Stimulated activated CD8-positive, alpha-beta memory T cell treated with anti-CD3 and anti-CD28 coated beads, Interleukin-7, amount 100 ng/mL, for 1 hour (primary cell): ENCODE data around the gene KCNH2.

ENCODE experiments used
- DNase-seq, 2 donors: peaks; one replicate each; pipeline ENCODE4 v3.0.0-alpha.2; 2020; ENCODE audit warnings: low read depth in 2 of 2

The KCNH2 gene

GRCh38 chr7:150949564-150949963 is 28.6 kb downstream of the KCNH2 start:
- DNase-seq: no peak

DNA sequence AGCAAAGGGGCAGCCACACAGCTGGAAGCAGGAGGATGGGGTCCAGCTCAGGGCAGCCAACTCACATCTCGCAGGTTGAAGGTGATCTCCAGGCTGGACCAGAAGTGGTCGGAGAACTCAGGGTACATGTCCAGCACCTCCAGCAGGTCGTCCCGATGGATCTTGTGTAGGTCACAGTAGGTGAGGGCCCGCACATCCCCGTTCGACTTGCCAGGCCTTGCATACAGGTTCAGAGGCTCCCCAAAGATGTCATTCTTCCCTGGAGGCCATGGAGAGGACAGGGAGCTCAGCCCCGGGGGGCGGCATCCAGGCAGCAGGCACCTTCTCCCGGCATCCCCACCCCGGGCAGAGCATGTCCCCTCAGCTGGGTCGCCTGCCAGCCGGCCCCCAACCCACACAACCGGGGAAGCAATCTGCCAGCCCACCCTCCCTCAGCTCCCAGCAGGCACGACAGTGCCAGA is 29.3 kb downstream of the KCNH2 start:
- no peak for DNase-seq

GRCh38 chr7:150947761-150948651 is 30.1 kb downstream of the KCNH2 start:
- DNase-seq: no peak

DNA sequence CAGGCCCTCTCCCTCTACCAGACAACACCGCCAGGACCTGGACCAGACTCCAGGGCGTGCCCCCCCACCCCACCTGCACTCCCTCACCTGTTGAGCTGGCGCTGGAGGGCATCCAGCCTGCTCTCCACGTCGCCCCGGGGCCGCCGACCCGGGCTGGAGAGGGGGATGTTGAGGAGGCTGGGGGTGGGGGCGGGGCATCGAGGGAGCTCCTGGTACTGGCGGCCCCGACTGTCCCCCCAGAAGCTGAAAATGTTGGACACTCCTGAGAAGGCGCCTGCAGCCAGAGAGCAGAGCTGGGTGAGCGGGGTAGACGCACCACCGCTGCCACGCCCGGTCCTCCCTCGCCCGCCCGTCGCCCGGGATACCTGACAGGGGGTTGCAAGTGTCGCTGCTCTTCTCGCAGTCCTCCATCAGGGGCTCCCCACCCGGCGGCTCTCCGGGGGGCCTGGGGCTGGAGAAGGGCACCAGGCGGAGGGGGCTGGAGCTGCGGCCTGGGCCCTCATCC is 30.8 kb downstream of the KCNH2 start:
- no peak for DNase-seq

GRCh38 chr7:150946421-150947240 is 31.5 kb downstream of the KCNH2 start:
- DNase-seq: no peak

- DNase-seq: no peak
Observed at GRCh38 chr7:150945853-150946420, 32.2 kb downstream of the KCNH2 start.

DNA sequence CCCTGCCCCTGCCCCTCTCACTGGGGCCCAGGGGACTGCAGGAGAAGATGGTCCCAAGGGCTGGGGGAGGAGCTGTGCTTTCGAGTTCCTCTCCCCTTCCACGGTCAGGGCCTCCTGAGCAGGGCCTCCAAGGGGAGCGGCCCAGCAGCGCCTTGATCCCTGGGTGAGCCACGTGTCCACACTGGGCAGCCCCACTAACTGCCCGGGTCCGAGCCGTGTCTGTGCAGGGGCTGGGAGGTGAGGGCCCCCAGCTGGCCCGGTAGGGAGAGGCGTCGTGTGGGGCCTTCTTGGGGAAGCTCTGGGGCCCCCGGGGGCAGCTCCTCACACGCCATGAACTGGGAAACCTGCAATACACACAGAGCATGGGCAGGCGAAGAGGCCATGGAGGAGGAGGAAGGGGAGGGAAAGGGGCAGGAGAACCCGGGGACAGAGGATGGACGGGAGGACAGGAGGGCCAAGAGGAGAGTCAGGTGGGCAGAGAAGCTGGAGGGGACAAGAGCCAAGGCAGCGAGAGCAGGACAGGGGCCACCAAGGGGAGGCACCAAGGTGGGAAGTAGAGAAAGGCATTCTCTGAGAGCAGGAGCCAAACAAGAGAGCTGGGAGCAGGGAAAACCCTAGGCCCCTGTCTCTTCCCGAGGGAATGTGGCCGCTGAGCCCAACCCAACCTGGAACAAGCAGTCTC is 32.8 kb downstream of the KCNH2 start:
- DNase-seq: no peak

GRCh38 chr7:150944066-150945042 is 33.8 kb downstream of the KCNH2 start:
- no peak for DNase-seq

- DNase-seq: no peak
Observed at GRCh38 chr7:150943453-150943814, 34.7 kb downstream of the KCNH2 start.

DNA sequence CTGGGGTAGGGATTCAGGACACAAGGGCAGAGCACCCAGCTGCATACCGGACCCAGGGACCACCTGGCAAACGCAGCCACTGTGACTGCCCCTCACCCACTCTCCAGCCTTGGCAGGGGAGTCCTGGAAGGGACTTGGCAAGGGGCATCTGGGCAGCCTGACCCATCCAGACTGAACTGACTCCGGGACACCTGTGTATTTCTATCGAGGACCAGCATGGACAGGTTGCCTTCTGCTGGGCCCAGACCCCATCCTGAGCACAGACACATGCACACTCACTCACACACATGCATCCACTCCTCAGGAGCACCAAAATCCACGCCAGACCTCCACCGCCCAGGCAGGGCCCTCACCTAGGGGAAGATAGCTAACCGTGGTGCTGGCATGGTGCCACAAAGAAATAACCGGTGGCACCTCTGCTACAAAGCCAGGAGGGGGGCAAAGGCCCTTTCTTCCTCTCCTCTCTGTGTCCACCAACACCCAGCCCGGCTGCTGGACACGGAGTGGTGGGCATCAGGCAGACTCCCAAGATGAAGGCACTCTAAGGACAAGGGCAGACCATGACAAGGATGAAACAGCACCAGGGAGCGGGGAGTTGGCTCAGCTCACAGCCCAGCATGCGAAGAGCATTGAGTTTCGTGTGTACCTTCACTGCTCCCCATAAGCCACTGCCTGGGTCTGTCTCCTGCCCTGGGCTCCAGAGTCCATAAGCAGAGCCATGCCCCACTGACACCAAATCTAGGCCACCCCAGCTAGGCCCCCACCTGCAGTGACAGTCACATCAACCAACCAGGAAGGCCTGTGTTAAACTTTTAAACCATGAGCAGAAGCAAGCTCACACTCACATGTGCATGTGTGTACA is 35.3 kb downstream of the KCNH2 start:
- DNase-seq: no peak

DNA sequence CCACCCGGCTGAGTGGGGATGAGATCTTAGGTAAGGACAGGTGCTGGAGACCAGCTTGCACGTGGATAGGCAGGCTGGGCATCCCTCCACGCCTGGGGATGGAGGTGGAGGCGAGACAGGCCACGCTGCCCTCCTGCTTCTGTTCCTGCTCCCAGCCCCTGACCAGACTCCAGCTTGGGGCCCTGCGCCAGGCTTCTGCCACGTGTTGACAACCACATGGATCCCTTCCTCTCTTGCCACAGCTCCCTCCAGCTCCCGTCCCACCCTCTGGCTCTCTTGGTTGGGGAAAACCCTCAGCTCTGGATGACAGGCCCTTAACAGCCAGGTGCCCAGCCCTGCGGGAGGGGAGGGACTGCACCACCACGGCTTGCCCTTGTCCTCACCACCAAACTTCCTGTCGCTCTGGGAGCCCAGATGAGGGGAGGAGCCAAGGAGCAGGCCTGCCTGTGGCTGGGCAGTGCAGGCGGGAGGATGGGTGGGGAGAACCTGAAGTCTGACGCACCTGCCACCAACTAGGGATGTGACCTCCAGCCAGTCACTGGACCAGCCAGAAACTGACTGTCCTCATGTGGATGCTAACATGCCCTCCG is 36.0 kb downstream of the KCNH2 start:
- DNase-seq: no peak

DNA sequence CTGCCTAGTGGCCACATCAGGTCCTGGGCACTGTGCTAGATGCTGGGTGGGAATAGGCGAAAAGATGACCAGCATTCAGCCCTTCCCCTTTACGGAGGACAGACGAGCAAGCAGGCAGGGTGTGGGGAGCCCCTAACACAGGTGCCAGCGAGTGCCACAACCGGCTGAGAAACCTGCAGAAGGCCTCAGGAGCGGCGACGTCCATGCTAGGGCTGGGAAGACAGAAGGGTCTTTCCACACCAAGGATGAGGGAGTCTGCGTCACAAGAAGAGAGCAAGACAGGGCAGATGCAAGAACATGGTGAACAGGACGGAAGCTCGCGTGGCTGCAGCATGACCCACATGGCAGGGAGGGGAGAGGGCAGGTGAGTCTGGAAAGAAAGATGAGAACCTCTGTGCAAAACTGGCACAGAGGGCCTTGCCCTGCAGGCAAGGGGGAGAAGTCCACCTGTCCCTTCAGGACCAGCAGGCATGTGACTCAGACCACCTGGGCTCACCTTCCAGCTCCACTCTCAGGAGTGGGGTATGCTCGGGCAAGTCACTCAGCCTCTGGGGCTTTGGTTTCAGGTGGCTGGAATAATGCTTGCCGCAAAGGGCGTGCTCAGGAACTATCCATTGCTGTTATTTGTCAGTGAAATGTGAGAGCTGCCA is 36.6 kb downstream of the KCNH2 start:
- DNase-seq: no peak

- no peak for DNase-seq
Observed at GRCh38 chr7:150940431-150941102, 37.6 kb downstream of the KCNH2 start.

DNA sequence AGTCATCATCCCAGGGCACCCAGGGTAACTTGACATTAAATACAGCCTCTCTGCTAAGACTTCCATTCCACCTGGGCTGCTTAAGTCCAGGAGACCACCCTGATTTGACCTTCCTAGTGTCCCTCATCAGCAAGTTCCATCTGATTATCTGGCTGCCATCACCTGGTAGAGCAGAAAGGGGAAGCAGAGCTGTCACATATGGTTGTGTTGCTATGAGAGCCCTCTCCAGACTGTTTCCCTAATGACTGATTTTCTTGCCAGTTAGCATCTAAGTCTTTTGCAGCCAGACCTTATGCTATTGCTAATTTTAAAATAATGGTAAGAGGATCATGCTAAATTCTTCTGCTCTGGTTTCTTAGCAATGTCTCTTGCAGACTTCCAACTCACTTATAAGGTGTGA is 38.7 kb downstream of the KCNH2 start:
- DNase-seq: no peak

- DNase-seq: no peak
Observed at GRCh38 chr7:150939052-150939451, 39.1 kb downstream of the KCNH2 start.

DNA sequence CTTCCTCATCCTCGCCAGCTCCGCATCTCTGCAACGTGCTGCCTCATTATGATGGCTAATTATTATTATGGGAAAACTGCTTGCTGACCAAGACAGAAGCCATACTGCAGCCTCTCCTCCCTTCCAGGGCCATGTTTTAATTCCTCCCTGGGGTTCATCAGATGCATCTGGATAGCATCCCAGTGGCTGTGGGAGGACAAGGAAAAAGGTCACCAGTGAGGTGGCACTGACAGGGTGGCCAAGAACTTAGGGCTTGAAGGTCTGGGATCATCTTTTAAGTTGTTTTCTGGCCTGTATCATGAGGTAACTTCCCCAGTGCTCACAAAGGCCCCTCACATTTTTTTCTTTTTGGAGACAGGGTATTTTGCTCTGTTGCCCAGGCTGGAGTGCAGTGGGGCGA is 39.6 kb downstream of the KCNH2 start:
- no peak for DNase-seq

GRCh38 chr7:150937848-150938561 is 40.1 kb downstream of the KCNH2 start:
- DNase-seq: no peak
